GM12801 (cell line): ENCODE data around the gene LRBA.

Source experiments
- CTCF ChIP-seq: IDR thresholded peaks from one replicate; pipeline ENCODE4 v1.5.1; 2011; ENCODE audit warnings: control low read depth; ENCODE audit not compliant: insufficient read length; ENCODE audit errors: extremely low read depth

The LRBA gene

GRCh38 chr4:150251752-150252190 lies 763.3 kb downstream of the LRBA start:
- TF ChIP-seq CTCF, result no peak

GRCh38 chr4:150250998-150251651 lies 764.0 kb downstream of the LRBA start:
- no peak for TF ChIP-seq CTCF

GRCh38 chr4:150250293-150250997 lies 764.6 kb downstream of the LRBA start:
- TF ChIP-seq CTCF, result no peak

- TF ChIP-seq CTCF, result no peak
Observed at GRCh38 chr4:150248181-150248580, 766.9 kb downstream of the LRBA start.

GRCh38 chr4:150247184-150247583 lies 767.9 kb downstream of the LRBA start:
- no peak for TF ChIP-seq CTCF

GRCh38 chr4:150244600-150244999 lies 770.5 kb downstream of the LRBA start:
- TF ChIP-seq CTCF, result no peak

- no peak for TF ChIP-seq CTCF
Observed at GRCh38 chr4:150243932-150244331, 771.2 kb downstream of the LRBA start.
